OCI-LY7 (cell line): Measurements from ENCODE around the gene CNIH2.

Experiments
- CTCF ChIP-seq: fragments of 200-600 bp; sonication (generic); conservative IDR thresholded peaks from 2 replicates; pipeline ENCODE4 v1.5.1; 2014; ENCODE audit warnings: mild to moderate bottlenecking, antibody characterized with exemption, low read length, moderate library complexity, mixed read lengths
- EZH2phosphoT487 ChIP-seq: fragments of 200-600 bp; sonication (generic); IDR thresholded peaks from 2 replicates; pipeline ENCODE4 v1.6.1; 2018; ENCODE audit warnings: low read depth, borderline replicate concordance, mild to moderate bottlenecking, mixed run types, antibody characterized with exemption, low read length, moderate library complexity, mixed read lengths

- TF ChIP-seq CTCF (no peak), EZH2phosphoT487 (no peak)
These were observed 1.2 kb downstream of the CNIH2 start for GRCh38 chr11:66279092-66279734.
